Esophagus squamous epithelium (tissue), 4 donors: ENCODE measurements around the gene KAZN.

Source experiments
- CTCF ChIP-seq, 6 experiments: fragments of 450-650 bp in 4 of 6; fragments of 200-600 bp in 2 of 6; sonication (generic) in 2 of 6; IDR thresholded peaks; one replicate each; pipeline ENCODE4 v1.5.1; 2016 to 2019; ENCODE audit warnings: antibody characterized with exemption in 6 of 6, mild to moderate bottlenecking in 4 of 6, moderate library complexity in 4 of 6
- POLR2A ChIP-seq, 4 donors: fragments of 450-650 bp; IDR thresholded peaks; one replicate each; pipeline ENCODE4 v1.6.1; 2017; ENCODE audit warnings: antibody characterized with exemption in 4 of 4, mild to moderate bottlenecking in 4 of 4, moderate library complexity in 3 of 4

- TF ChIP-seq CTCF (IDR thresholded peaks at IDR 0.05): no peak
- no peak for TF ChIP-seq POLR2A (IDR thresholded peaks at IDR 0.05)
Observed at GRCh38 chr1:14844356-14844755, 245.9 kb downstream of the KAZN start.
